ENCODE data around the gene ABCG2.

ABCG2 gene

GRCh38 chr4:88196523-88197185 lies 38.2 kb upstream of the ABCG2 start:
- no peak overlapping the region for H3K4me3 ChIP-seq (replicated peaks; ENCODE audit: low read depth, low read length)
- DNase-seq (ENCODE audit: extremely low read depth, low read depth), result no peak
- TF ChIP-seq CTCF (IDR thresholded peaks at IDR 0.05; ENCODE audit: low read depth, low read length, missing control alignments), result no peak

- TF ChIP-seq CTCF (IDR thresholded peaks at IDR 0.05; ENCODE audit: low read depth, low read length, missing control alignments), result no peak
- no peak for DNase-seq (ENCODE audit: extremely low read depth, low read depth)
- H3K4me3 ChIP-seq (replicated peaks; ENCODE audit: low read depth, low read length), result no peak overlapping the region
These were observed 37.5 kb upstream of the ABCG2 start for GRCh38 chr4:88196013-88196365.

GRCh38 chr4:88195328-88196012 lies 37.0 kb upstream of the ABCG2 start:
- no peak for TF ChIP-seq CTCF (IDR thresholded peaks at IDR 0.05; ENCODE audit: low read depth, low read length, missing control alignments)
- no peak overlapping the region for H3K4me3 ChIP-seq (replicated peaks; ENCODE audit: low read depth, low read length)
- DNase-seq (ENCODE audit: extremely low read depth, low read depth), result no peak

DNA sequence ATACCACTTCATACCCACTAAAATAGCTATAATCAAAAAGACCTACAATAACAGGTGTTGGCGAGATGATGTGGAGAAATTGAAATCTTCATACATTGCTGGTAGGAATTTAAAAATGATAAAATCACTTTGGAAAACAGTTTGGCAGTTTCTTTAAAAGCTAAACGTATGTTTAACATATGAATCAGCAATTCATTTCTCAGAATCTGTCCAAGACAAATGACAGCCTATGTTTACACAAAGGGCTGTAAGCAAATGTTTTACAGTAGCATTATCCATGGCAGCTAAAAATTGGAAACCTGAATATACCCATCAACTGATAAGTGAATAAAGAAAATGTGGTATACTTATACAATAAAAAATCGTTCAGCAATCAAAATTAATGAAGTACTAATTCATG lies 33.0 kb upstream of the ABCG2 start:
- no peak for DNase-seq (ENCODE audit: extremely low read depth, low read depth)
- H3K4me3 ChIP-seq (replicated peaks; ENCODE audit: low read depth, low read length), result no peak overlapping the region
- TF ChIP-seq CTCF (IDR thresholded peaks at IDR 0.05; ENCODE audit: low read depth, low read length, missing control alignments), result no peak

DNA sequence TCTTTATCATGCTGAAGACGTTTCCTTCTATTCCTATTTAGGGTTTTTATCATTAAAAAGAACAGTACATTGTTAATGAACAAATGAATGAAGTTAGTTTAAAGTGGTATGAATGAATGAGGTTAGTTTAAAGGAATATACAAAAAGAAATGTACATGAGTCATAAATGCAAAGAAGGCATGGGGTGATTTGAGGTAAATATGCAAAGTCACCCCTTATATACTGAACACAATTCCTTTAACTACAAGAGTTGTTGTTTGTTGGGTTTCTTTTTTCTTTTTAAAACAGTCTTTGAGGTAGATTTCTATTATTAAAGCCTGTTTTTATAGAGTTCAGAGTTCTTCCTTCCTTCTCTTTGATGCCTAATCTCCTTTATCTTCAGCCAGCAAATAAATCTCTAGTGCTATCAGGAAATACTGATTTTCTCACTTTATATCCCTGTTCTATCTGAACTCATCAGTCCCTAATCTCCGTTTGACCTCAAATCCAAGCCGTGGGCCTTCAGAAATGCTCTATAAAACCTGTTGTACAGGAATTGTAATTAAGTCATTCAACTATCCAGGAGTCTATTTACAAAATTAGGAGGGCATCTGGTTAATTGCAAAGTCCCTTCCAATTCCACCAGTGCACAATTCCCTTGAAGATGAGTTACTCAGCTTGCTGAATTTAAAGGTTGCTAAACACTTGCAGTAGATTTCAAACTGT lies 31.6 kb upstream of the ABCG2 start:
- no peak overlapping the region for H3K4me3 ChIP-seq (replicated peaks; ENCODE audit: low read depth, low read length)
- no peak for DNase-seq (ENCODE audit: extremely low read depth, low read depth)
- no peak for TF ChIP-seq CTCF (IDR thresholded peaks at IDR 0.05; ENCODE audit: low read depth, low read length, missing control alignments)

DNA sequence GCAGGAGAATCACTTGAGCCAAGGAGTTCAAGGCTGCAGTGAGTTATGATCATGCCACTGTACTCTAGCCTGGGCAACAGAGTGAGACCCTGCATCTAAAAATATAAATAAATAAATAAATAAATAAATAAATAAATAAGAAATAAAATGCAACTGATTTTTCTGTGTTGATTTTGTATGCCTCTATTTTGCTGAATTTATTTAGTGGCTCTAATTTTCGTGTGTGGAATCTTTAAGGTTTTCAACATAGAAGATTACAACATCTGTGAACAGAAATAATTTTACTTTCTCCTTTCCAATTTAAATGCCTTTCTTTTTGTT lies 30.9 kb upstream of the ABCG2 start:
- no peak overlapping the region for H3K4me3 ChIP-seq (replicated peaks; ENCODE audit: low read depth, low read length)
- no peak for TF ChIP-seq CTCF (IDR thresholded peaks at IDR 0.05; ENCODE audit: low read depth, low read length, missing control alignments)
- no peak for DNase-seq (ENCODE audit: extremely low read depth, low read depth)

All from HFF-Myc (cell line).